Endothelial cell of umbilical vein (primary cell): ENCODE measurements around the gene TEP1. TPM values are rescaled to one million over a fixed set of nuclear protein-coding genes. Genes with fewer than 3 reads are reported as not detected.

Experiments
- BruUV-seq: library from RNA; stranded (reverse); fragments of 400-500 nt; replicated peaks from 2 replicates; lab custom pipeline; 2021; lab: Mats Ljungman, UMichigan
- CTCF ChIA-PET: fragments of 300-600, 350-600 bp; sonication (Branson Sonifier 250); formaldehyde crosslinking; loops from one replicate; lab custom pipeline; 2021; ENCODE audit warnings: antibody characterized with exemption, inconsistent platforms; lab: Charles Lee
- POLR2A ChIA-PET: fragments of 300-600, 350-600 bp; sonication (Branson Sonifier 250); formaldehyde crosslinking; loops from one replicate; lab custom pipeline; 2021; ENCODE audit warnings: antibody characterized with exemption, inconsistent platforms; lab: Charles Lee
- DNase-seq: peaks from one replicate; pipeline ENCODE4 v3.0.0-alpha.2; 2011; ENCODE audit warnings: low read depth, low spot score
- FAIRE-seq: peaks from 2 replicates; lab custom pipeline; 2011; peaks lifted over from hg19 to GRCh38; lab: Jason Lieb, UNC
- H2AFZ ChIP-seq: 2 replicates; pipeline ENCODE4 v1.6.0; 2012; ENCODE audit warnings: low read depth, low read length, control low read depth, inconsistent platforms
- H3K27ac ChIP-seq: 2 replicates; pipeline ENCODE4 v1.5.1; 2011; ENCODE audit warnings: low read depth, mild to moderate bottlenecking, control low read depth, low read length, moderate library complexity; ENCODE audit not compliant: insufficient read depth
- H3K27me3 ChIP-seq, 2 experiments: 2 replicates each; pipeline versions ENCODE4 v1.6.0 to v1.6.1; 2011; ENCODE audit warnings: low read length in 2 of 2, mixed read lengths in 1 of 2; ENCODE audit not compliant: control insufficient read depth in 2 of 2, insufficient read depth in 2 of 2
- H3K36me3 ChIP-seq, 2 experiments: 2 replicates in 1 of 2; 3 replicates in 1 of 2; pipeline ENCODE4 v1.5.1; 2011; ENCODE audit warnings: low read length in 2 of 2, mild to moderate bottlenecking in 1 of 2, moderate library complexity in 1 of 2; ENCODE audit not compliant: control insufficient read depth in 2 of 2, insufficient read depth in 2 of 2; ENCODE audit errors: extremely low read depth in 1 of 2
- H3K4me1 ChIP-seq: 3 replicates; pipeline ENCODE4 v1.5.1; 2011; ENCODE audit warnings: mild to moderate bottlenecking, low read length; ENCODE audit not compliant: control insufficient read depth, insufficient read depth; ENCODE audit errors: extremely low read depth
- H3K4me2 ChIP-seq: 2 replicates; pipeline ENCODE4 v1.6.1; 2011; ENCODE audit warnings: low read length, control low read depth, mixed read lengths; ENCODE audit not compliant: insufficient read depth
- H3K4me3 ChIP-seq, 3 experiments: fragments of 200-600 bp in 1 of 3; sonication (generic), shearing (Covaris generic) in 1 of 3; replicated peaks in 1 of 3; 2 replicates each; pipeline ENCODE4 v1.5.1; 2011 to 2016; ENCODE audit warnings: control low read depth in 3 of 3, low read length in 3 of 3, mild to moderate bottlenecking in 2 of 3, inconsistent platforms in 1 of 3, low read depth in 1 of 3, moderate library complexity in 1 of 3; ENCODE audit not compliant: insufficient read depth in 1 of 3
- H3K79me2 ChIP-seq: 2 replicates; pipeline ENCODE4 v1.6.0; 2012; ENCODE audit warnings: low read length, inconsistent platforms; ENCODE audit not compliant: control insufficient read depth, insufficient read depth
- H3K9ac ChIP-seq: replicated peaks from 2 replicates; pipeline ENCODE3; 2011; ENCODE audit warnings: low read length, control low read depth; ENCODE audit not compliant: insufficient read depth; ENCODE audit errors: extremely low read depth
- H3K9me1 ChIP-seq: replicated peaks from 3 replicates; pipeline ENCODE4 v1.6.0; 2011; ENCODE audit warnings: mild to moderate bottlenecking, low read length; ENCODE audit not compliant: control insufficient read depth, insufficient read depth; ENCODE audit errors: extremely low read depth
- H3K9me3 ChIP-seq: replicated peaks from 2 replicates; pipeline ENCODE4 v1.5.1; 2012; ENCODE audit warnings: low read length, inconsistent platforms; ENCODE audit not compliant: control insufficient read depth, insufficient read depth
- H4K20me1 ChIP-seq: replicated peaks from 2 replicates; pipeline ENCODE3; 2011; ENCODE audit warnings: mild to moderate bottlenecking, low read length; ENCODE audit not compliant: control insufficient read depth, insufficient read depth; ENCODE audit errors: extremely low read depth
- CTCF ChIP-seq, 2 donors: IDR thresholded peaks; 1 replicate in 1 of 2; 2 replicates in 1 of 2; pipeline ENCODE4 v1.5.1; 2011; ENCODE audit warnings: low read length in 2 of 2, mild to moderate bottlenecking in 2 of 2, moderate library complexity in 2 of 2, control low read depth in 1 of 2, inconsistent platforms in 1 of 2, low read depth in 1 of 2; ENCODE audit not compliant: insufficient read depth in 1 of 2; ENCODE audit errors: extremely low read depth in 1 of 2
- EZH2 ChIP-seq: IDR thresholded peaks from 2 replicates; pipeline ENCODE4 v1.6.1; 2012; ENCODE audit warnings: borderline replicate concordance, low read depth, mild to moderate bottlenecking, moderate library complexity, low read length, inconsistent platforms; ENCODE audit not compliant: severe bottlenecking
- FOS ChIP-seq: IDR thresholded peaks from 2 replicates; pipeline ENCODE4 v1.6.1; 2011; ENCODE audit warnings: mild to moderate bottlenecking, low read length, moderate library complexity, borderline replicate concordance; ENCODE audit not compliant: insufficient read depth
- JUN ChIP-seq: IDR thresholded peaks from 2 replicates; pipeline ENCODE4 v1.6.1; 2011; ENCODE audit warnings: borderline replicate concordance, low read depth; ENCODE audit not compliant: insufficient read length, insufficient read depth
- MYC ChIP-seq: IDR thresholded peaks from one replicate; pipeline ENCODE4 v1.6.1; 2011; ENCODE audit warnings: mild to moderate bottlenecking, low read depth, low read length
- POLR2A ChIP-seq: IDR thresholded peaks from 2 replicates; pipeline ENCODE4 v1.6.1; 2012; ENCODE audit warnings: low read depth, mild to moderate bottlenecking, control low read depth, low read length
- POLR2AphosphoS5 ChIP-seq: IDR thresholded peaks from 2 replicates; pipeline ENCODE4 v1.6.1; 2012; ENCODE audit warnings: low read depth, mild to moderate bottlenecking, control low read depth, low read length, moderate library complexity; ENCODE audit not compliant: insufficient read depth
- dilution Hi-C: fragments of 300-500 bp; cut with MboI; formaldehyde crosslinking; loops from one replicate; pipeline ENCODE4 v1.15.0; 2019; ENCODE audit warnings: low sequenced_read_pairs; ENCODE audit not compliant: extremely low pct_ligation_motif_present
- intact Hi-C: fragments of 100-400 bp; cut with micrococcal nuclease; formaldehyde crosslinking; loops from one replicate; pipeline ENCODE4 v1.10.0; 2022
- polyA plus RNA-seq, 4 experiments: library from polyadenylated mRNA; depleted of rRNA in 3 of 4; stranded (reverse) in 3 of 4; unstranded in 1 of 4; fragments of >200 nt; gene quantifications; 2 replicates each; pipeline versions ENCODE4 v1.2.1 to v1.2.3, GENCODE V29; 2011 to 2012; ENCODE audit warnings: missing spikeins in 1 of 4
- total RNA-seq: library from RNA; stranded (reverse); gene quantifications from 2 replicates; pipeline ENCODE4 v1.2.3, GENCODE V29; 2021
- TF ChIP-seq, protein P1 (sequence below): IDR thresholded peaks from 2 replicates; pipeline ENCODE4 v1.6.1; 2011; ENCODE audit not compliant: insufficient read depth, insufficient read length

Gene TEP1
- total and polyA plus RNA-seq, 2 donors (not counting 3 experiments of a cell fraction or from before 2014, with no cell fraction given): 19.6 to 44.6 TPM

DNA sequence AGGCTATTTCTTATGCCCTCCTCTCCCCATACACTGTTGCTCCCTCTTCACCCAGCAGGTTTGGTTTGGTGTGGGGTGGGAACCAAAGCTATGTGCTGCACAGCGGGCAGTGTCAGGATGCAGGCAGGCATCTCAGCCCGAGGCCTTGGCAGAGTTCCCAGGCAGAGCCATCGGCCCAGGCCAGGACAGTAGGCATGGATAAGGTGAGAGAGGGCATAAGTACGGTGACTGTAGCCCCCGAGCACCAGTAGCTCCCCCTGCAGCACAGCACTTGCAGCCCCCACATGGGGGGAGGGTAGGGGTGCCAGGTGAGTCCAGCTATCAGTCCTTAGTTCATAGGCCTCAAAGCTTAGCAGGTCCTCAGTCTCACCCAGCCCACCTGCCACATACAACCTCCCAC lies 15.5 kb upstream of the TEP1 start:
- no peak overlapping the region for H3K9ac ChIP-seq
- DNase-seq: no peak
- no peaks in the 10 kb centered on the region for H3K9me3 ChIP-seq
- no peak overlapping the region for H3K27ac ChIP-seq
- TF ChIP-seq MYC (no peak), POLR2A (no peak), POLR2AphosphoS5 (no peak), FOS (no peak), EZH2 (no peak)
- no TSS peak for BruUV-seq
- no peak overlapping the region for H3K4me2 ChIP-seq
- H3K36me3 ChIP-seq: no peaks in the 10 kb centered on the region
- no peaks in the 10 kb centered on the region for H3K79me2 ChIP-seq
- H3K4me3 ChIP-seq: no peak overlapping the region
- ChIA-PET CTCF (interaction anchor here (0.8 kb wide), 1 partner anchor 13 kb away, joined by 4 read pairs; no protein-coding TSS in a partner anchor), POLR2A (no interaction called here)
- intact Hi-C loops (no loop called here), dilution Hi-C loops (no loop called here)
- H2AFZ ChIP-seq: no peak overlapping the region
- no peaks in the 10 kb centered on the region for H4K20me1 ChIP-seq
- no peaks in the 10 kb centered on the region for H3K27me3 ChIP-seq
- H3K4me1 ChIP-seq: peaks cover 18% of the 10 kb centered on the region
- no peaks in the 10 kb centered on the region for H3K9me1 ChIP-seq
- FAIRE-seq: no peak

DNA sequence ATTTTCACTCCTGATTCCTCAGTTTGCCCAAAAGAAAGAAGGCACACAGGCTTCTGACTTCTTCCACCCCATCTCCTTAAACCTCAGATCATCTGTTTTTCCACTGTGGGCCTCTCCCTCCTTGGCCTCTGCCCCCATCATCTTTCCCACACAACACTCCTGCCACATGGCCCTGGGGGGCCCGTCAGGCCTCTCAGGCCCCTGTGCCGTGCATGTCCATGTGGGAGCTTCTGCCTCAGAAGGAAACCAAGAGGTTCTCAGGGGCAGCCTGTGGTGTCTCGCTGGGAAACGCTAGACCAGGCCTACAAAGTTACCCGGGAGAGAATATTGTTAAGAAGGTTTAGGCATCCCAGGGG lies 14.7 kb upstream of the TEP1 start:
- POLR2A ChIA-PET: no interaction called here
- Histone ChIP-seq H3K27me3 (no peaks in the 10 kb centered on the region), H3K27ac (peak overlapping the region; percentile 74), H2AFZ (peak overlapping the region; percentile 75), H3K4me1 (peaks cover 18% of the 10 kb centered on the region), H3K9ac (peak overlapping the region; percentile 41), H3K79me2 (no peaks in the 10 kb centered on the region), H3K36me3 (no peaks in the 10 kb centered on the region), H3K9me3 (no peaks in the 10 kb centered on the region), H4K20me1 (no peaks in the 10 kb centered on the region), H3K4me2 (peak overlapping the region; percentile 65), H3K9me1 (no peaks in the 10 kb centered on the region), H3K4me3 (peak overlapping the region in 1 of 3 experiments; percentile 56)
- CTCF ChIA-PET: interaction anchor here (1.0 kb wide), 1 partner anchor 12 kb away, joined by 6 read pairs; no protein-coding TSS in a partner anchor
- no peak for DNase-seq
- TF ChIP-seq JUN (no peak), MYC (no peak), POLR2AphosphoS5 (no peak), EZH2 (no peak), CTCF (IDR thresholded peaks at IDR 0.05; ENCODE audit: extremely low read depth in 1 of 2, insufficient read depth in 1 of 2, low read depth in 1 of 2, low read length in 2 of 2) (no peak), POLR2A (no peak)
- TF ChIP-seq, protein P1, sequence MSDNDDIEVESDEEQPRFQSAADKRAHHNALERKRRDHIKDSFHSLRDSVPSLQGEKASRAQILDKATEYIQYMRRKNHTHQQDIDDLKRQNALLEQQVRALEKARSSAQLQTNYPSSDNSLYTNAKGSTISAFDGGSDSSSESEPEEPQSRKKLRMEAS: no peak
- dilution Hi-C loops: no loop called here
- peak; percentile 61 for FAIRE-seq
- no TSS peak for BruUV-seq
- intact Hi-C loops: no loop called here
